Adipocyte (in vitro differentiated cells): ENCODE measurements around the gene RNF220.
"Not testable (repeated sequence)": the region's sequence is repeated elsewhere in the genome, so short reads cannot be mapped to it uniquely, and the experiment has no call there.

Experiments
- DNase-seq: peaks from one replicate; pipeline ENCODE4 v3.0.0-alpha.2; 2015; ENCODE audit warnings: low read depth
- H3K27me3 ChIP-seq: replicated peaks from 2 replicates; pipeline ENCODE4 v1.7.0; 2013; ENCODE audit warnings: mild to moderate bottlenecking, low read length, moderate library complexity; ENCODE audit not compliant: control insufficient read depth, insufficient read depth
- H3K36me3 ChIP-seq: 2 replicates; pipeline ENCODE4 v1.7.0; 2013; ENCODE audit warnings: low read length, mild to moderate bottlenecking, moderate library complexity; ENCODE audit not compliant: control insufficient read depth, insufficient read depth, severe bottlenecking
- H3K4me1 ChIP-seq: 2 replicates; pipeline ENCODE4 v1.7.0; 2013; ENCODE audit warnings: mild to moderate bottlenecking, low read length, moderate library complexity; ENCODE audit not compliant: control insufficient read depth, insufficient read depth
- H3K4me3 ChIP-seq: 2 replicates; pipeline ENCODE4 v1.7.0; 2013; ENCODE audit warnings: mild to moderate bottlenecking, low read length, moderate library complexity
- H3K9ac ChIP-seq: 2 replicates; pipeline ENCODE4 v1.7.0; 2013; ENCODE audit warnings: mild to moderate bottlenecking, low read length, moderate library complexity
- H3K9me3 ChIP-seq: 2 replicates; pipeline ENCODE4 v1.7.0; 2013; ENCODE audit warnings: mild to moderate bottlenecking, low read length, moderate library complexity; ENCODE audit not compliant: control insufficient read depth

The RNF220 gene

DNA sequence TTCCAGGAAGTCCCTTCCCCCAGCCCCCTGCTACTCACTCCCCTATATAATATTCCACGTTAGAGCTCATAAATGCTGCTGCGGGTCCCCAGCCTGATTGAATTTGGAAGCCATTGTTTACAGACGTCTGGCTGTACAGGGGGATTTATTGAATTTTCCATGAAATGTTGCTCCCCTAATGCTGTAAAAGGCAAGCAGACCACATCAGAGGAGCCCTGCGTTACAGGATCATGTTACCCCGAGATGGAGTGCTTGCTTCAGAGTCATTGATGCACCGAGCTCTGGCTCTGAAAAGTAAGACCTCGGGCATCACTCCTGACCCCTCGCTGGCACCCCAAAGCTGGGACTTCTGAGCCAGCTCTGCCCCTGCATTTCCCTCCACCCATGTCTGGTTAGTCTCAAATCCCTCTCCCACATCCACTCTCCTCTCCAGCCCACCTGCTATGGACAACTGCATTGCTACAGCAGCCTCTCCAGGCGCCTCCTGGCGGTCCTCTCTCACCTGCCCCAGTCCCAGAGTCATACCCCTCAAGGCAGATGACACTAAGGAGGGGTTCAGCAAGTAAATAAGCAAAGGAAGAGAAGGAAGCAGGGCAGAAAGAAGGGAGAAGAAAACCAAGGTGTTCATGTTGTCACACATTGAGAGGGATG, 141.5 kb downstream of the RNF220 start:
- Histone ChIP-seq H3K4me3 (no peak overlapping the region), H3K9ac (no peak overlapping the region), H3K36me3 (no peaks in the 10 kb centered on the region), H3K9me3 (no peaks in the 10 kb centered on the region), H3K27me3 (peaks cover 71% of the 10 kb centered on the region), H3K4me1 (no peaks in the 10 kb centered on the region)
- no peak for DNase-seq

GRCh38 chr1:44547361-44547760, 142.3 kb downstream of the RNF220 start:
- Histone ChIP-seq H3K27me3 (peaks cover 64% of the 10 kb centered on the region), H3K9ac (no peak overlapping the region), H3K36me3 (no peaks in the 10 kb centered on the region), H3K9me3 (no peaks in the 10 kb centered on the region), H3K4me3 (no peak overlapping the region), H3K4me1 (no peaks in the 10 kb centered on the region)
- DNase-seq, result no peak

DNA sequence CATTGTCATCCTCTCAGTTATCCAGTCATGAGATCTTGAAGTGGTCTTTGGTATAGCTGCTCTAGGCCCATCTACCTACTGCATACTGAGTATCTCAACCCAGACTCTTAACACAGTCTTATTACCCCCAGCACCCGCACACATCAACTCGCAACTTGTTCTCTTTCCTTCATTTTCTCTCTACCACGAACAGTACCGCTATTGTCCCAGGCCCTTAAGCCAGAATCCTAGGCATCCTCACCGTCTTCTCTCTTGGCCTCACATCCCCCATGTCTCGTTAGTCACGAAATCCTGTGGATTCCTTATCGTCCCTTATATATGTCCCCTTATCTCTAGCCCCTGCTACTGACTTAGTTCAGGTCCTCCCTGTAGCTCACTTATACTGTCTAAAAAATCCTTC, 142.8 kb downstream of the RNF220 start:
- no peak overlapping the region for H3K9ac ChIP-seq

GRCh38 chr1:44549510-44549909, 144.5 kb downstream of the RNF220 start:
- no peaks in the 10 kb centered on the region for H3K36me3 ChIP-seq
- no peak overlapping the region for H3K9ac ChIP-seq
- no peak overlapping the region for H3K4me3 ChIP-seq
- H3K27me3 ChIP-seq, result peaks cover 48% of the 10 kb centered on the region
- H3K4me1 ChIP-seq, result peaks cover 11% of the 10 kb centered on the region
- DNase-seq, result no peak
- no peaks in the 10 kb centered on the region for H3K9me3 ChIP-seq

More for the DNA sequence above, 142.8 kb downstream of the RNF220 start:
- no peaks in the 10 kb centered on the region for H3K4me1 ChIP-seq
- DNase-seq, result no peak
- H3K9me3 ChIP-seq, result no peaks in the 10 kb centered on the region
- H3K27me3 ChIP-seq, result peaks cover 61% of the 10 kb centered on the region
- H3K36me3 ChIP-seq, result no peaks in the 10 kb centered on the region
- no peak overlapping the region for H3K4me3 ChIP-seq

GRCh38 chr1:44553127-44553758, 148.2 kb downstream of the RNF220 start:
- no peak for DNase-seq
- Histone ChIP-seq H3K36me3 (no peaks in the 10 kb centered on the region), H3K4me1 (peaks cover 11% of the 10 kb centered on the region), H3K27me3 (peaks cover 32% of the 10 kb centered on the region), H3K4me3 (no peak overlapping the region), H3K9me3 (no peaks in the 10 kb centered on the region), H3K9ac (no peak overlapping the region)

DNA sequence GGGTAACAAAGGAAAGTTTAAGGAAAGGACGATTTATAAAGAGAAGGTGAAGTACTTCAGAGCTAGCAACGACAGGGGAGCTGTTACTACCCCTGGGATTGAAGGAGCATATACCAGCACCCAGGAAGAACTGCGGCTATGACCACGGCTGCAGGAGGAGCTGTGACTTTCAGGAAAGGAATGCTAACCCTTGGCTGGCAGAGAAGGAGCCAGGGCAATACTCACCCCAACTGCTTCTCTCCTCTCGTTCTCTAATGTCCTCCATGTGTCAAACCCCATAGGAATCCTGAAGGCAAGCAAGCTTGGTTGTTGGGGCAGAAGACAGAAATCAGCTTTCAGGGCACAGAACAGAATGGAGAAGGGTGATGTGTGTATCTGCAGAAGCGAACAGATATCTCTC, 148.7 kb downstream of the RNF220 start:
- Histone ChIP-seq H3K4me1 (peaks cover 11% of the 10 kb centered on the region), H3K9ac (no peak overlapping the region), H3K27me3 (peaks cover 35% of the 10 kb centered on the region), H3K9me3 (no peaks in the 10 kb centered on the region), H3K36me3 (no peaks in the 10 kb centered on the region), H3K4me3 (no peak overlapping the region)
- peak; percentile 60 for DNase-seq

DNA sequence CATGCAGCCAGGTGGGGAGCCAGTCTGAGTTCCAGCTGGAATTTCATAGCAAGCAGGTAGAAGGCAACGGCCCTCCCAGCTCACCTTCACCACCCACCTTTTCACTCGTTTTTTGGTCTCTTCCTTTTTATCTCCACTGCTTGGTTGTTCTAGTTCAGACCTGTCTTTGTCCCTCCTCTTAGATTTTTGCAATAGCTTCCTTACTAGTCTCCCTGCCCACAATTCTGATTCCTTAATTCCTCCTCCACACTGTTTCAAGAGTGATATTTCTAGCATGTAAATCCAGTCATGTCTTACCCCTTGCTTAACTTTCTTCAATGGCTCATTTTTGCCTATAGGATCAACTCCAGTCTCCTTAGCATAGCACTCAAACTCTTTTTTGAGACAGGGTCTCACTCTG, 149.7 kb downstream of the RNF220 start:
- Histone ChIP-seq H3K9me3 (no peaks in the 10 kb centered on the region), H3K4me1 (peaks cover 11% of the 10 kb centered on the region), H3K36me3 (no peaks in the 10 kb centered on the region), H3K9ac (no peak overlapping the region), H3K4me3 (no peak overlapping the region), H3K27me3 (peaks cover 42% of the 10 kb centered on the region)
- no peak for DNase-seq

DNA sequence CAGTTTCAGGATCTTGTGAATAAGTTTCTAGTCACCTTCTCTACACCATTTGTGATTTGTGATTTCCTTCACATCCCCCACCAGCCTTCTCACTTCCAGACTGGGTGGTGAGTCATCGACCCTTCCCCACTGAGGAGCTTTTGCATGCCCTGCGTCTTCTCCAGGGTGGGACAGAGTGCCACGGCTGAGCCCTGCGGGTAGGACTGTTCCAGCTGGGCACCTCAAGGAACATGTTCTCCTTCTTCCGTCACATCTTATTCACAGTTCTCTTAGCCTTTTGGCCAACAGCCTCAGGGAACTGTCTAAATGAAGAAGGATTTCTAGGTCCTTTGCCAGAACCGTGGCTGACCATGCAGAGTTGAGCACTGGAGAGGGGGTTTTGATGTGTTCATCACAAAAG, 152.7 kb downstream of the RNF220 start:
- no peak for DNase-seq
- H3K4me1 ChIP-seq, result peaks cover 11% of the 10 kb centered on the region
- H3K36me3 ChIP-seq, result no peaks in the 10 kb centered on the region
- peaks cover 52% of the 10 kb centered on the region for H3K27me3 ChIP-seq
- H3K9me3 ChIP-seq, result no peaks in the 10 kb centered on the region
- H3K9ac ChIP-seq, result no peak overlapping the region
- no peak overlapping the region for H3K4me3 ChIP-seq

GRCh38 chr1:44558883-44559282, 153.8 kb downstream of the RNF220 start:
- Histone ChIP-seq H3K9me3 (no peaks in the 10 kb centered on the region), H3K9ac (no peak overlapping the region), H3K4me1 (peaks cover 3% of the 10 kb centered on the region), H3K4me3 (no peak overlapping the region), H3K27me3 (peaks cover 63% of the 10 kb centered on the region), H3K36me3 (no peaks in the 10 kb centered on the region)
- DNase-seq, result no peak

- no peak overlapping the region for H3K9ac ChIP-seq
- H3K4me3 ChIP-seq, result no peak overlapping the region
- no peaks in the 10 kb centered on the region for H3K9me3 ChIP-seq
- no peaks in the 10 kb centered on the region for H3K4me1 ChIP-seq
- DNase-seq, result no peak
- H3K36me3 ChIP-seq, result no peaks in the 10 kb centered on the region
- peaks cover 67% of the 10 kb centered on the region for H3K27me3 ChIP-seq
Observed at GRCh38 chr1:44559330-44559729, 154.3 kb downstream of the RNF220 start.

- Histone ChIP-seq H3K27me3 (peaks cover 73% of the 10 kb centered on the region), H3K36me3 (no peaks in the 10 kb centered on the region), H3K4me3 (no peak overlapping the region), H3K4me1 (no peaks in the 10 kb centered on the region), H3K9ac (no peak overlapping the region), H3K9me3 (no peaks in the 10 kb centered on the region)
- DNase-seq, result no peak
Observed at GRCh38 chr1:44559913-44560312, 154.9 kb downstream of the RNF220 start.

- H3K36me3 ChIP-seq, DNase-seq, H3K4me1 ChIP-seq, H3K4me3 ChIP-seq, H3K9ac ChIP-seq, H3K9me3 ChIP-seq: not testable (repeated sequence)
- H3K27me3 ChIP-seq, result peaks cover 79% of the 10 kb centered on the region
Observed at GRCh38 chr1:44560696-44561095, 155.6 kb downstream of the RNF220 start.
